Endothelial cell of umbilical vein (primary cell): Measurements from ENCODE around the gene PRR15L. TPM values are rescaled to one million over a fixed set of nuclear protein-coding genes. Genes with fewer than 3 reads are reported as not detected.

Experiments
- BruUV-seq: library from RNA; stranded (reverse); fragments of 400-500 nt; replicated peaks from 2 replicates; lab custom pipeline; 2021; lab: Mats Ljungman, UMichigan
- CTCF ChIA-PET: fragments of 300-600, 350-600 bp; sonication (Branson Sonifier 250); formaldehyde crosslinking; loops from one replicate; lab custom pipeline; 2021; ENCODE audit warnings: antibody characterized with exemption, inconsistent platforms; lab: Charles Lee
- POLR2A ChIA-PET: fragments of 300-600, 350-600 bp; sonication (Branson Sonifier 250); formaldehyde crosslinking; loops from one replicate; lab custom pipeline; 2021; ENCODE audit warnings: antibody characterized with exemption, inconsistent platforms; lab: Charles Lee
- DNase-seq: peaks from one replicate; pipeline ENCODE4 v3.0.0-alpha.2; 2011; ENCODE audit warnings: low read depth, low spot score
- FAIRE-seq: peaks from 2 replicates; lab custom pipeline; 2011; peaks lifted over from hg19 to GRCh38; lab: Jason Lieb, UNC
- H2AFZ ChIP-seq: 2 replicates; pipeline ENCODE4 v1.6.0; 2012; ENCODE audit warnings: low read depth, low read length, control low read depth, inconsistent platforms
- H3K27ac ChIP-seq: 2 replicates; pipeline ENCODE4 v1.5.1; 2011; ENCODE audit warnings: low read depth, mild to moderate bottlenecking, control low read depth, low read length, moderate library complexity; ENCODE audit not compliant: insufficient read depth
- H3K27me3 ChIP-seq, 2 experiments: 2 replicates each; pipeline versions ENCODE4 v1.6.0 to v1.6.1; 2011; ENCODE audit warnings: low read length in 2 of 2, mixed read lengths in 1 of 2; ENCODE audit not compliant: control insufficient read depth in 2 of 2, insufficient read depth in 2 of 2
- H3K36me3 ChIP-seq, 2 experiments: 2 replicates in 1 of 2; 3 replicates in 1 of 2; pipeline ENCODE4 v1.5.1; 2011; ENCODE audit warnings: low read length in 2 of 2, mild to moderate bottlenecking in 1 of 2, moderate library complexity in 1 of 2; ENCODE audit not compliant: control insufficient read depth in 2 of 2, insufficient read depth in 2 of 2; ENCODE audit errors: extremely low read depth in 1 of 2
- H3K4me1 ChIP-seq: 3 replicates; pipeline ENCODE4 v1.5.1; 2011; ENCODE audit warnings: mild to moderate bottlenecking, low read length; ENCODE audit not compliant: control insufficient read depth, insufficient read depth; ENCODE audit errors: extremely low read depth
- H3K4me2 ChIP-seq: 2 replicates; pipeline ENCODE4 v1.6.1; 2011; ENCODE audit warnings: low read length, control low read depth, mixed read lengths; ENCODE audit not compliant: insufficient read depth
- H3K4me3 ChIP-seq, 3 experiments: fragments of 200-600 bp in 1 of 3; sonication (generic), shearing (Covaris generic) in 1 of 3; replicated peaks in 1 of 3; 2 replicates each; pipeline ENCODE4 v1.5.1; 2011 to 2016; ENCODE audit warnings: control low read depth in 3 of 3, low read length in 3 of 3, mild to moderate bottlenecking in 2 of 3, inconsistent platforms in 1 of 3, low read depth in 1 of 3, moderate library complexity in 1 of 3; ENCODE audit not compliant: insufficient read depth in 1 of 3
- H3K79me2 ChIP-seq: 2 replicates; pipeline ENCODE4 v1.6.0; 2012; ENCODE audit warnings: low read length, inconsistent platforms; ENCODE audit not compliant: control insufficient read depth, insufficient read depth
- H3K9ac ChIP-seq: replicated peaks from 2 replicates; pipeline ENCODE3; 2011; ENCODE audit warnings: low read length, control low read depth; ENCODE audit not compliant: insufficient read depth; ENCODE audit errors: extremely low read depth
- H3K9me1 ChIP-seq: replicated peaks from 3 replicates; pipeline ENCODE4 v1.6.0; 2011; ENCODE audit warnings: mild to moderate bottlenecking, low read length; ENCODE audit not compliant: control insufficient read depth, insufficient read depth; ENCODE audit errors: extremely low read depth
- H3K9me3 ChIP-seq: replicated peaks from 2 replicates; pipeline ENCODE4 v1.5.1; 2012; ENCODE audit warnings: low read length, inconsistent platforms; ENCODE audit not compliant: control insufficient read depth, insufficient read depth
- H4K20me1 ChIP-seq: replicated peaks from 2 replicates; pipeline ENCODE3; 2011; ENCODE audit warnings: mild to moderate bottlenecking, low read length; ENCODE audit not compliant: control insufficient read depth, insufficient read depth; ENCODE audit errors: extremely low read depth
- CTCF ChIP-seq, 2 donors: IDR thresholded peaks; 1 replicate in 1 of 2; 2 replicates in 1 of 2; pipeline ENCODE4 v1.5.1; 2011; ENCODE audit warnings: low read length in 2 of 2, mild to moderate bottlenecking in 2 of 2, moderate library complexity in 2 of 2, control low read depth in 1 of 2, inconsistent platforms in 1 of 2, low read depth in 1 of 2; ENCODE audit not compliant: insufficient read depth in 1 of 2; ENCODE audit errors: extremely low read depth in 1 of 2
- FOS ChIP-seq: IDR thresholded peaks from 2 replicates; pipeline ENCODE4 v1.6.1; 2011; ENCODE audit warnings: mild to moderate bottlenecking, low read length, moderate library complexity, borderline replicate concordance; ENCODE audit not compliant: insufficient read depth
- GATA2 ChIP-seq: IDR thresholded peaks from 2 replicates; pipeline ENCODE4 v1.7.0; 2011; ENCODE audit warnings: low read depth, mild to moderate bottlenecking, moderate library complexity, mixed read lengths, low read length; ENCODE audit not compliant: insufficient read length, insufficient read depth
- MYC ChIP-seq: IDR thresholded peaks from one replicate; pipeline ENCODE4 v1.6.1; 2011; ENCODE audit warnings: mild to moderate bottlenecking, low read depth, low read length
- POLR2AphosphoS5 ChIP-seq: IDR thresholded peaks from 2 replicates; pipeline ENCODE4 v1.6.1; 2012; ENCODE audit warnings: low read depth, mild to moderate bottlenecking, control low read depth, low read length, moderate library complexity; ENCODE audit not compliant: insufficient read depth
- dilution Hi-C: fragments of 300-500 bp; cut with MboI; formaldehyde crosslinking; loops from one replicate; pipeline ENCODE4 v1.15.0; 2019; ENCODE audit warnings: low sequenced_read_pairs; ENCODE audit not compliant: extremely low pct_ligation_motif_present
- intact Hi-C: fragments of 100-400 bp; cut with micrococcal nuclease; formaldehyde crosslinking; loops from one replicate; pipeline ENCODE4 v1.10.0; 2022
- polyA plus RNA-seq, 4 experiments: library from polyadenylated mRNA; depleted of rRNA in 3 of 4; stranded (reverse) in 3 of 4; unstranded in 1 of 4; fragments of >200 nt; gene quantifications; 2 replicates each; pipeline versions ENCODE4 v1.2.1 to v1.2.3, GENCODE V29; 2011 to 2012; ENCODE audit warnings: missing spikeins in 1 of 4
- total RNA-seq: library from RNA; stranded (reverse); gene quantifications from 2 replicates; pipeline ENCODE4 v1.2.3, GENCODE V29; 2021
- TF ChIP-seq, protein P1 (sequence below): IDR thresholded peaks from 2 replicates; pipeline ENCODE4 v1.6.1; 2011; ENCODE audit not compliant: insufficient read depth, insufficient read length

Gene PRR15L
- total and polyA plus RNA-seq, 2 donors (not counting 3 experiments of a cell fraction or from before 2014, with no cell fraction given) = not detected

- ChIA-PET POLR2A (interaction anchor here (0.6 to 0.7 kb wide), 2 partner anchors 15 to 46 kb away, joined by 3 to 4 read pairs; no protein-coding TSS in a partner anchor), CTCF (interaction anchor here (1.2 to 2.7 kb wide), 2 partner anchors 16 to 22 kb away, joined by 3 to 11 read pairs; no protein-coding TSS in a partner anchor)
- no peak overlapping the region for H3K9ac ChIP-seq
- dilution Hi-C loops (no loop called here), intact Hi-C loops (no loop called here)
- FAIRE-seq (no peak), DNase-seq (no peak)
- no TSS peak for BruUV-seq
- H3K36me3 ChIP-seq = no peaks in the 10 kb centered on the region
- H4K20me1 ChIP-seq = no peaks in the 10 kb centered on the region
- H3K4me1 ChIP-seq = peaks cover 30% of the 10 kb centered on the region
- H3K9me1 ChIP-seq = no peaks in the 10 kb centered on the region
- no peak overlapping the region for H3K4me3 ChIP-seq
- H3K9me3 ChIP-seq = no peaks in the 10 kb centered on the region
- H3K79me2 ChIP-seq = no peaks in the 10 kb centered on the region
- TF ChIP-seq GATA2 (no peak), MYC (no peak), CTCF (IDR thresholded peaks at IDR 0.05; ENCODE audit: extremely low read depth in 1 of 2, insufficient read depth in 1 of 2, low read depth in 1 of 2, low read length in 2 of 2) (no peak), POLR2AphosphoS5 (no peak), FOS (no peak)
- TF ChIP-seq, protein P1, sequence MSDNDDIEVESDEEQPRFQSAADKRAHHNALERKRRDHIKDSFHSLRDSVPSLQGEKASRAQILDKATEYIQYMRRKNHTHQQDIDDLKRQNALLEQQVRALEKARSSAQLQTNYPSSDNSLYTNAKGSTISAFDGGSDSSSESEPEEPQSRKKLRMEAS = no peak
- H3K27me3 ChIP-seq = no peaks in the 10 kb centered on the region
- no peak overlapping the region for H2AFZ ChIP-seq
- no peak overlapping the region for H3K27ac ChIP-seq
- no peak overlapping the region for H3K4me2 ChIP-seq
These were observed 43.5 kb upstream of the PRR15L start for GRCh38 chr17:48001197-48001596.
